Esophagus squamous epithelium (tissue), 5 donors: ENCODE results near the gene CLCN1. TPM values are rescaled to one million over a fixed set of nuclear protein-coding genes. Genes with fewer than 3 reads are reported as not detected.

Experiments used
- DNase-seq: peaks from one replicate; lab custom pipeline; 2025; lab: John Stamatoyannopoulos, UW
- H3K27ac ChIP-seq, 4 donors: fragments of 200-600 bp; sonication (generic); one replicate each; pipeline ENCODE4 v1.5.1; 2016 to 2019; ENCODE audit warnings: mild to moderate bottlenecking in 1 of 4
- H3K27me3 ChIP-seq, 4 donors: fragments of 200-600 bp; sonication (generic); 1 replicate in 3 of 4; 2 replicates in 1 of 4; pipeline versions ENCODE4 v1.5.1 to v1.6.0; 2017 to 2021; ENCODE audit warnings: antibody characterized with exemption in 1 of 4
- H3K36me3 ChIP-seq, 3 donors: fragments of 200-600 bp; sonication (generic); one replicate each; pipeline ENCODE4 v1.5.1; 2016 to 2019
- H3K4me1 ChIP-seq, 3 donors: fragments of 200-600 bp; sonication (generic); one replicate each; pipeline ENCODE4 v1.5.1; 2017 to 2019
- H3K4me3 ChIP-seq, 4 donors: fragments of 200-600 bp; sonication (generic); 1 replicate in 3 of 4; 2 replicates in 1 of 4; pipeline ENCODE4 v1.5.1; 2016 to 2019; ENCODE audit warnings: mild to moderate bottlenecking in 2 of 4, moderate library complexity in 1 of 4
- H3K9me3 ChIP-seq, 3 donors: fragments of 200-600 bp; sonication (generic); one replicate each; pipeline ENCODE4 v1.5.1; 2016 to 2019
- POLR2A ChIP-seq, 4 donors: fragments of 450-650 bp; IDR thresholded peaks; one replicate each; pipeline ENCODE4 v1.6.1; 2017; ENCODE audit warnings: antibody characterized with exemption in 4 of 4, mild to moderate bottlenecking in 4 of 4, moderate library complexity in 3 of 4
- WGBS, 2 donors: methylation state at CpG; one replicate each; pipeline ENCODE4 v1.1.5; 2018; 5-methylcytosine and 5-hydroxymethylcytosine counted together
- intact Hi-C: fragments of 100-400 bp; cut with DNase I; formaldehyde crosslinking; loops from one replicate; pipeline ENCODE4 v1.15.0; 2022
- total RNA-seq, 4 donors: library from RNA; depleted of rRNA; stranded (reverse); fragments of >200 nt; gene quantifications; one replicate each; pipeline ENCODE4 v1.1.0, GENCODE V29; 2016
- TF ChIP-seq, protein P1 (sequence below), 6 experiments: fragments of 450-650 bp in 4 of 6; fragments of 200-600 bp in 2 of 6; sonication (generic) in 2 of 6; IDR thresholded peaks; one replicate each; pipeline ENCODE4 v1.5.1; 2016 to 2019; ENCODE audit warnings: antibody characterized with exemption in 6 of 6, mild to moderate bottlenecking in 4 of 6, moderate library complexity in 4 of 6
- donor health status: DM: yes; HTN: yes; CAD: no.

The CLCN1 gene
- total RNA-seq, 4 donors from 2014 or later, result under 0.01 to 0.91 (median 0.13) TPM; not detected in 1

DNA sequence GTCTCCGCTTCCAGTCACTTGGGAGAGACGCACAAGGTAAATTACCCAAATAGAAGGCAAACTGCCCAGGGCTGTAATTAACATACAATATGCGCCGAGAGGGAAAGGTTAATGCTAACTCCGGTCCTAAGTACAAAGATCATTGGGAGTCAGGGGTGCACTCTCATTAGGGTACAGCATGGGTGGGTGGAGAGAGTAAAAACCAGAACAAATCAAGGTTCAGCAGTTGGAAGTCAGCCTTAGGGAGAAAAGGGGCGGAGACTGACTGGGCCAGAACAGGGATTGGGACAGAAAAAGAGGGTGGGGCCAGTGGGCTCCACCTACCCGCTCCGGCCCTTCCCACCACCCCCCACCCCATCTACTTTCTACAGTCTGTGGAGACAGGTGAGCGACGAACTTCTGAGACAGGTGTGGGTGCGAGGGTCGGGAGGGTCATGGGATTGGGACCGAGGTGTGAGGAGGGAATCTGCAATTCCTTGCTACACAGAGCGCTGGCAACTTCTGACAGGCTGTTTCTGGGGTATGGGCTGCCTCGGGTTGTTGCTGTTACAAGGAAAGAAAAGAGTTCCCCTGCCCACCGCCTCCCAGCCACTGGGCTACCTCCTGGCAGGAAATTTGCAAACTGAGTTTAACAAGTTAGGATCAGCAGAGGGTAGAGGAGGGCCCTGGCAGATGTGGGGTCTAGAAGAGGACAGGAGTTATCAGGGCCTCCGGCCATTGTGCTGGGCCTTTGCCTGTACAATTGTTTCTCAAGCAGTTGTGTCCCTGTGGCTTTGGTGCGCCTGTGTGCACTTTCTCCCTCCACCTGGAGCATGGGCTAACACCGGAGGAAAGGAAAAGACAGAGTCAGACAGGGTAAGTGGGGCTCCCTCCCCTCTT, 31.1 kb upstream of the CLCN1 start, which contains the start of gene TMEM139:
TMEM139 (plus strand) TSS at position 368 of the 879 bp plus-strand sequence. CDS start 1,000 bp downstream, outside the sequence.
- WGBS, 2 donors, result 65 to 75% methylated on average over 11 to 15 of the region's 19 CpGs
- DNase-seq, result no peak
- H3K27me3 ChIP-seq, result no peaks in the 10 kb centered on the region
- TF ChIP-seq, protein P1, sequence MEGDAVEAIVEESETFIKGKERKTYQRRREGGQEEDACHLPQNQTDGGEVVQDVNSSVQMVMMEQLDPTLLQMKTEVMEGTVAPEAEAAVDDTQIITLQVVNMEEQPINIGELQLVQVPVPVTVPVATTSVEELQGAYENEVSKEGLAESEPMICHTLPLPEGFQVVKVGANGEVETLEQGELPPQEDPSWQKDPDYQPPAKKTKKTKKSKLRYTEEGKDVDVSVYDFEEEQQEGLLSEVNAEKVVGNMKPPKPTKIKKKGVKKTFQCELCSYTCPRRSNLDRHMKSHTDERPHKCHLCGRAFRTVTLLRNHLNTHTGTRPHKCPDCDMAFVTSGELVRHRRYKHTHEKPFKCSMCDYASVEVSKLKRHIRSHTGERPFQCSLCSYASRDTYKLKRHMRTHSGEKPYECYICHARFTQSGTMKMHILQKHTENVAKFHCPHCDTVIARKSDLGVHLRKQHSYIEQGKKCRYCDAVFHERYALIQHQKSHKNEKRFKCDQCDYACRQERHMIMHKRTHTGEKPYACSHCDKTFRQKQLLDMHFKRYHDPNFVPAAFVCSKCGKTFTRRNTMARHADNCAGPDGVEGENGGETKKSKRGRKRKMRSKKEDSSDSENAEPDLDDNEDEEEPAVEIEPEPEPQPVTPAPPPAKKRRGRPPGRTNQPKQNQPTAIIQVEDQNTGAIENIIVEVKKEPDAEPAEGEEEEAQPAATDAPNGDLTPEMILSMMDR (IDR thresholded peaks at IDR 0.05), result no peak
- TF ChIP-seq POLR2A (IDR thresholded peaks at IDR 0.05), result no peak
- no peaks in the 10 kb centered on the region for H3K9me3 ChIP-seq
- peak within 1 kb of the TSS in 1 of 4 donors; percentile 9 for H3K27ac ChIP-seq
- peaks cover 14 to 27% (median 21%) of the 10 kb centered on the region in 3 donors for H3K4me1 ChIP-seq
- H3K4me3 ChIP-seq, result peak within 1 kb of the TSS in 2 of 4 donors; percentile 5 to 8
- H3K36me3 ChIP-seq, result no peaks in the 10 kb centered on the region
- intact Hi-C loops, result no loop called here

DNA sequence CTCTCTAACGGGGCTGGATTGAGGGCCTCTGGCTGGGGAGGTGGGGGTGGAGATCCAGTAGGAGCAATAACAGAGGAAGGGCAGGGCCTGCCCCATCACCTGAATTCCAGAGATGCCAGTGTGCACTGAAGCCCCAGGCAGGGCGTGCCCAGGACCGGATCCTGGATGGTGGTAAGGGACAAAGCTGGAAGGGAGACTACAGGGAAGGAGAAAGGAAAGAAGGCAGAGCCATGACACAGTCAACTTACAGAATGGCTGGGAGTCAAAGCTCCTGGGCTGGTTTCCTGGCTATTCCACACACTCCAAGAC, 30.5 kb upstream of the CLCN1 start:
- H3K9me3 ChIP-seq, result no peaks in the 10 kb centered on the region
- 39 to 59% methylated on average over 2 of the region's 3 CpGs for WGBS, 2 donors
- peaks cover 14 to 27% (median 16%) of the 10 kb centered on the region in 3 donors for H3K4me1 ChIP-seq
- intact Hi-C loops, result no loop called here
- no peak overlapping the region for H3K4me3 ChIP-seq
- TF ChIP-seq, protein P1 (IDR thresholded peaks at IDR 0.05), result no peak
- TF ChIP-seq POLR2A (IDR thresholded peaks at IDR 0.05), result no peak
- no peak for DNase-seq
- H3K27ac ChIP-seq, result peak overlapping the region in 1 of 4 donors; percentile 9
- H3K36me3 ChIP-seq, result no peaks in the 10 kb centered on the region
- no peaks in the 10 kb centered on the region for H3K27me3 ChIP-seq

DNA sequence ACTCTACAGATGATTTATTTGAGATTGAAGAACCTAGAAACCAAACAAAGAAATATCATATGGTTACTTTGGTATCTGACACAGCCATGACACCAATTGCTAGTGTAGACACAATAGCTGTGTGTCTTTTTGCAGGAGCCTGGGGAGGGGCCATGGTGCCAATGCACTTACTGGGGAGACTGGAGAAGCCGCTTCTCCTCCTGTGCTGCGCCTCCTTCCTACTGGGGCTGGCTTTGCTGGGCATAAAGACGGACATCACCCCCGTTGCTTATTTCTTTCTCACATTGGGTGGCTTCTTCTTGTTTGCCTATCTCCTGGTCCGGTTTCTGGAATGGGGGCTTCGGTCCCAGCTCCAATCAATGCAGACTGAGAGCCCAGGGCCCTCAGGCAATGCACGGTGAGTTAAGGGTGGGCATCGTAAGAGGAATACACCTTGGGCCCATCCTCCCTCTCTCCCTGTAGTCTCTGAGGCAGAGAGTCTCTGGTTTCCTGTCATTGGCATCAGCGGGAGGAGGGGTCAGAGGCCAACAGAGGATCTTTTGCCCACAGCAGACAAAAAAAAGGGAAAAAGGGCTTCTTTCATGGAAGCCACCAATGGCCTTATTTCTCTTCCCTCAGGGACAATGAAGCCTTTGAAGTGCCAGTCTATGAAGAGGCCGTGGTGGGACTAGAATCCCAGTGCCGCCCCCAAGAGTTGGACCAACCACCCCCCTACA, 29.9 kb upstream of the CLCN1 start:
- WGBS, 2 donors, result 90 to 100% methylated on average over 4 to 5 of the region's 11 CpGs
- no peaks in the 10 kb centered on the region for H3K27me3 ChIP-seq
- H3K4me1 ChIP-seq, result peaks cover 16 to 33% (median 17%) of the 10 kb centered on the region in 3 donors

DNA sequence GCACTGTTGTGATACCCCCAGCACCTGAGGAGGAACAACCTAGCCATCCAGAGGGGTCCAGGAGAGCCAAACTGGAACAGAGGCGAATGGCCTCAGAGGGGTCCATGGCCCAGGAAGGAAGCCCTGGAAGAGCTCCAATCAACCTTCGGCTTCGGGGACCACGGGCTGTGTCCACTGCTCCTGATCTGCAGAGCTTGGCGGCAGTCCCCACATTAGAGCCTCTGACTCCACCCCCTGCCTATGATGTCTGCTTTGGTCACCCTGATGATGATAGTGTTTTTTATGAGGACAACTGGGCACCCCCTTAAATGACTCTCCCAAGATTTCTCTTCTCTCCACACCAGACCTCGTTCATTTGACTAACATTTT, 29.4 kb upstream of the CLCN1 start:
- Histone ChIP-seq H3K4me1 (peaks cover 16 to 38% (median 17%) of the 10 kb centered on the region in 3 donors), H3K4me3 (no peak overlapping the region), H3K36me3 (peaks cover 0 to 4% (median 0%) of the 10 kb centered on the region in 3 donors), H3K27ac (no peak overlapping the region), H3K27me3 (no peaks in the 10 kb centered on the region), H3K9me3 (no peaks in the 10 kb centered on the region)
- no peak for DNase-seq
- WGBS, 2 donors, result 84 to 96% methylated on average over 5 to 6 of the region's 6 CpGs
- no peak for TF ChIP-seq POLR2A (IDR thresholded peaks at IDR 0.05)
- TF ChIP-seq, protein P1 (IDR thresholded peaks at IDR 0.05), result no peak
- intact Hi-C loops, result no loop called here

More for the DNA sequence above, 29.9 kb upstream of the CLCN1 start:
- H3K27ac ChIP-seq, result peak overlapping the region in 1 of 4 donors; percentile 4
- no peaks in the 10 kb centered on the region for H3K36me3 ChIP-seq
- no peak for TF ChIP-seq POLR2A (IDR thresholded peaks at IDR 0.05)
- TF ChIP-seq, protein P1 (IDR thresholded peaks at IDR 0.05), result no peak
- no peaks in the 10 kb centered on the region for H3K9me3 ChIP-seq
- intact Hi-C loops, result no loop called here
- no peak overlapping the region for H3K4me3 ChIP-seq
- DNase-seq, result no peak
